Right ventricle myocardium inferior (tissue), 1 donor: Measurements from ENCODE around the gene ABI2. TPM values are rescaled to one million over a fixed set of nuclear protein-coding genes. Genes with fewer than 3 reads are reported as not detected.
A peak's percentile ranks its signal among the peaks of the same experiment; 100 is the strongest.
"Not testable (repeated sequence)": the region's sequence is repeated elsewhere in the genome, so short reads cannot be mapped to it uniquely, and the experiment has no call there.

ENCODE experiments used
- ATAC-seq: fragments of 200-7000 bp; cut with Tn5 transposase; one replicate; pipeline ENCODE4 v1.9.1; 2020; ENCODE audit warnings: mild to moderate bottlenecking, moderate library complexity
- DNase-seq: peaks from one replicate; pipeline ENCODE4 v3.0.0; 2021; ENCODE audit errors: missing footprints
- intact Hi-C: fragments of 100-400 bp; cut with DNase I; formaldehyde crosslinking; loops from one replicate; pipeline ENCODE4 v1.11.0; 2022
- total RNA-seq: library from RNA; stranded (reverse); fragmentation: NEBNext Ultra II Directional; extraction: Animal tissue kit (Norgen Biotek cat#: 25700); gene quantifications from one replicate; pipeline ENCODE4 v1.2.1, GENCODE V29; 2021
- donor health status: DM: no; HTN: yes; CAD: no; lungs with severe emphysema.

ABI2 gene
- total RNA-seq, 1 donor from 2014 or later, result 43.5 TPM

GRCh38 chr2:203347375-203347774, 19.2 kb downstream of the ABI2 start:
- no peak for ATAC-seq
- no peak for DNase-seq
- intact Hi-C loops, result no loop called here

DNA sequence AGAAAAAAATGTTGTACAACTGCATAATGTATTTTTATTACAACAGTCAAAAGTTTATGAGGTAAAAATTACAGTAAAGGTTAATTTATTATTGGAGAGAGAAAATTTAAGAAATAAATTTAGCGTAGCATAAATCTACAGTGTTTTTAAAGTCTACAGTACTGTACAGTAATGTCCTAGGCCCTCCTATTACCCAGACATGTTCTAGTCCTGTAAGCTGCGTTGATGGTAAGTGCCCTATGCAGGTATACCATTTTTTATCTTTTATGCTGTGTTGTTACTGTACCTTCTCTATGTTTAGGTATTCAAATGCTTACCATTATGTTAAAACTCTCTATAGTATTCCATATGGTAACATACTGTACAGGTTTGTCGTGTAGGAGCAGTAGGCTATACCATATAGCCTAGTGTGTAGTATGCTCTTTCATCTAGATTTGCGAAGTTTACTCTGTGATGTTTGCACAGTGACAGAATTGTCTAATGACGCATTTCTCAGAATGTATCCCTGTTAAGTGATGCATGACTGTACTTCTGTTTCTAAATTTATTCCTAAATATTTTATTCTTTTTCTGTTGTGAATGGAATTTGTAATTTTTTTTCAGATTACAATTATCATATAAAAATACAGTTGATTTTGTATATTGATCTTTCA, 24.5 kb downstream of the ABI2 start:
- no peak for ATAC-seq

DNA sequence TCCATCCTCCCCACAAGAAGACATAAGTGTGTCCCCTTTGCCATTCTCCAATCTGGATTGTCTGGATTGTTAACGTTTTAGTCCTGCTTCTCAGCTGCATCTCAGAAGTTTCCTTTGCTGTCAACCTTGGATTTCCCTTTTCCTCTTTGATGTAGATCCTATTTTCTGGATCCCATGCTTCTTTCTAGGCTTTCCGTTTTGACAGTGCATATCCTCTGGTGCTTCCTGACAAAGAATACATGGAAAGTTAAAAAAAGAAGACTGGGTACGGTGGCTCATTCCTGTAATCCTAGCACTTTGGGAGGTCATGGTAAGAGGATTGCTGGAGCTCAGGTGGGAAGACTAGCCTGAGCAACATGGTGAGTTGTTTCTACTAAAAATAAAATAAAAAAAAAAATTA, 26.8 kb downstream of the ABI2 start:
- DNase-seq (no peak), ATAC-seq (no peak)
- intact Hi-C loops, result no loop called here

More for the DNA sequence above, 24.5 kb downstream of the ABI2 start:
- intact Hi-C loops, result no loop called here
- DNase-seq, result no peak

- intact Hi-C loops, result no loop called here
- no peak for ATAC-seq
- no peak for DNase-seq
Observed at GRCh38 chr2:203359450-203359849, 31.3 kb downstream of the ABI2 start.

DNA sequence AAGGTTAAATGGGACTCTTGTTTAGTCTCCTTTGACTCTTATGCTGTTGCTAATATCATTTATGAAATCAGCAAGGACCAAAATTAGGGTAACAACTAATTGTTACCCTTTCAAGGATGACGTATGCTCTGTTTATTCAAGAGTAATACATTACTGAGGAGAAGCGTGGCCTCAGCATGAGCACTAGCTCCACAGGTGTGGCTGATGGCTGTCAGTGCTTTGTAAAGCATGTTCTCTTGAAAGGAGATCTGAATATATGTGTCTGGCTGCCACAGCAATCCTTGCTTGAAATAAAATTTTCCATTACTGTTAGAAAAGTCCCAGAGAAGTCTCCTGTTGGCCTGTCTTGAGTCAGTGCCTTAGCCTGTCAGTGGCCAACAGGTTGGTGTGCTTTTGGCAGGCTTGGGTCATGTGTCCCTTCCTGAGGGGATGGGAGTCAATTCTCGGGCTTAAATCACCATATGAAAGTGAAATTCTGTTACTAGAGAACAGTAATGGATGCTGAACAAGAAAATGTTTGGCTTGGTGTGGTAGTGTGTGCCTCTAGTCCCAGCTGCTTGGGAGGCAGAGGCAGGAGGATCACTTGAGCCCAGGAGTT, 32.7 kb downstream of the ABI2 start:
- intact Hi-C loops, result no loop called here
- DNase-seq (no peak), ATAC-seq (peak; percentile 67)

DNA sequence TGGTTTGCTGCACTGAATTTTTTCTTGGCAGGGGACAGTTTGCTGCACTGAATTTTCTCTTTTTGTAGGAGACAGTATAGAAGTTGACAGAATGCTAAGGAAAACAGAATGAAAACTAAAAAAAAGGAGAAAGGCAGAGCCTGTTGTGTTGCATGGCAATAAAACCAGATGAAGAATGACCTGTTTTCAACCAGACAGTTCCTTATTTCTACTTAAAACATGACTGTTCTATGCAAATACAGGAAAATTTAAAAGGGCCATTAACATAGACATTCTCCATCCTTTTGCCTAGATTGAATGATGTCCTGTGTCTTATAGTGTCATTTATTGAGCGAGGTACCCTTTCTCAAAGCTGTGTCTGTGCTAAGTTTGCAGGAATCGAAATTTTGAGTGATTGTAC, 33.3 kb downstream of the ABI2 start:
- intact Hi-C loops, result no loop called here
- DNase-seq (no peak), ATAC-seq (no peak)

DNA sequence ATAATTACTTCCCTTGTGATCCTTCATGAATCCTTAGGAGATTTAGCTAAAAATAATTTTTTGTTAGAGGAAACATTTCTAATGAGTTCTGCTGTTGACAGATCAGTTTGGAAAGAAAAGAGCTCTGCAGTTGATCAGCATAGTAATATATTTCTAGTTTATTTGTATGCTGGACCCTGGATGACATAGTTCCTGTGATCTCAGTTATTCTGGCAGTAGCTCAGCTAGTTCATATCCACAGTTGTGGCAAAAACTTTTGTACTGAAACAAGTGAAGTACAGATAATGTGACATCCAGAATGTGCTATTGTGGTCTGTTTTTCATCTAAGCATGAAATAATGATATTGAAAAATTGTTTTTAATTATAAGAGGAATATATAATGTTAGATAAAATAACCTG, 33.7 kb downstream of the ABI2 start:
- ATAC-seq (peak; percentile 60), DNase-seq (no peak)
- intact Hi-C loops, result no loop called here

DNA sequence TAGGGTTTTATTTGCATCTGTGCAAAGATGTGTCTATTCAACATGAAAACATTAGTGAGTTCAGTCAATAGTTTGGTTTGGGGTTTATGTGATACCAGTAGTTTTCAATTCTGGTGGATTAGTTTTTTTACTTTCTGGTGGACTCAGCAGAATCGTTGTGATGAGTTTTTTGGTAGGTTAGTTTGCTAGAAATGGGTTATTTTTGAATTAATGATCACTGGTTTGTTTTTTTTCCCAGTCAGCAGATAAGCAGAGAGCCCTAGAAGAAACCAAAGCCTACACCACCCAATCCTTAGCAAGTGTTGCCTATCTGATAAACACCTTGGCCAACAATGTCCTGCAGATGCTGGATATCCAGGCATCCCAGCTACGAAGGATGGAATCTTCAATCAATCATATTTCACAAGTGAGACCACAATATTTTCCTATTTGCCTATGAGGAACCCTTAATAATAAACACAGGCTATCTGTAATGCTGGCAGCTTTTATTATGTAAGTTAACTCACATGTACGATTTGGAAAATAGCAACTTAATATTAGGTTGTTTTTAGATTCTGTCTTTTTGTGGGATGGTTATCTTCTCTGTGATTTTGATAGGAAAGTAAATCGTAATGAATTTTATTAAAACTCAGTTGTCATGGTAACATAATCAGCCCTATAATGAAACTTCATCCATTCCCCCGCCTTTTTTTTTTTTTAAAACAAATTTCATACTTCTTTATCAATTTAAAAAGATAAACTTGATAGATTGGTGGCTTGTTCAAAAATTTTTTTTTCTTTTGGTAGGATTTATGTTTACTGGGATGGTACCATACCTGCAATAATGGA, 38.7 kb downstream of the ABI2 start:
- intact Hi-C loops, result no loop called here
- no peak for DNase-seq
- ATAC-seq, result no peak

DNA sequence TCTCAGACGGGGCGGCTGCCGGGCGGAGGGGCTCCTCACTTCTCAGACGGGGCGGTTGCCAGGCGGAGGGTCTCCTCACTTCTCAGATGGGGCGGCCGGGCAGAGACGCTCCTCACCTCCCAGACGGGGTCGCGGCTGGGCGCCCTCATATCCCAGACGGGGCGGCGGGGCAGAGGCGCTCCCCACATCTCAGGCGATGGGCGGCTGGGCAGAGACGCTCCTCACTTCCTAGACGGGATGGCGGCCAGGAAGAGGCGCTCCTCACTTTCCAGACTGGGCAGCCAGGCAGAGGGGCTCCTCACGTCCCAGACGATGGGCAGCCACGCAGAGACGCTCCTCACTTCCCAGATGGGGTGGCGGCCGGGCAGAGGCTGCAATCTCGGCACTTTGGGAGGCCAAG, 44.5 kb downstream of the ABI2 start:
- intact Hi-C loops, DNase-seq, ATAC-seq: not testable (repeated sequence)

GRCh38 chr2:203376173-203376572, 48.0 kb downstream of the ABI2 start:
- DNase-seq (no peak), ATAC-seq (no peak)
- intact Hi-C loops, result no loop called here

DNA sequence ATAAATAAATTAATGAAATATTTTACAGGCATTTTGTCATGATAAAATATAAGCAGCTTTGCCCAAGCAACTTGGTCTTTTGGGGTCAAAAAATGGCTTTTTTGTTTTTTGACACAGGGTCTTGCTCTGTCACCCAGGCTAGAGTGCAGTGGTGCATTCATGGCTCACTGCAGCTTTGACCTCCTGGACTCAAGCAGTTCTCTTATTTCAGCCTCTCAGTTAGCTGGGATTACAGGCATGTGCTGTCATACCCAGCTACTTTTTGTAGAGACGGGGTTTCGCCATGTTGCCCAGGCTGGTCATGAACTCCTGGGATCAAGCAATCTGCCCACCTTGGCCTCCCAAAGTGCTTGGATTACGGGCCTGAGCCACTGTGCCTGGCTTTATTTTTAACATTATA, 51.0 kb downstream of the ABI2 start:
- intact Hi-C loops, result no loop called here

DNA sequence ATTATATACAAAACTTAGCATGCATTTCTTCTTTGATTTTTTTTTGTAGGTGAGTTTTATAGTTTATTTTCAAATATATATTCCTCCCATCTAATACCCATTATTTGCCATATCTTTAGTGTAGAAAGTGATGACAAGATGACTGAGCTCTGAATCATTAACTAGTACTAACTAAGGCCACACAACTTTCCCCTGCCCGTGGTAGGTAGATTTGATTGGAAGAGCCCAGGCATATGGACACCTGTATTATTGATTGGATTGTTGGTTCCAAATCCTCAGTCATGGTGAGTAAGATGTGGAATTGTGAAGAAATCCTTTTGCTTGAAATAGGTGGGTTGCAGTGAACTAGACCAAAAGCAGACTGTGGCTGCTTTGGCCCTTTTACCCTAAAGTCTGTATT, 54.8 kb downstream of the ABI2 start:
- DNase-seq (no peak), ATAC-seq (no peak)
- intact Hi-C loops, result no loop called here

More for the DNA sequence above, 51.0 kb downstream of the ABI2 start:
- DNase-seq, result no peak
- no peak for ATAC-seq

GRCh38 chr2:203388153-203388552, 60.0 kb downstream of the ABI2 start:
- intact Hi-C loops, ATAC-seq, DNase-seq: not testable (repeated sequence)

DNA sequence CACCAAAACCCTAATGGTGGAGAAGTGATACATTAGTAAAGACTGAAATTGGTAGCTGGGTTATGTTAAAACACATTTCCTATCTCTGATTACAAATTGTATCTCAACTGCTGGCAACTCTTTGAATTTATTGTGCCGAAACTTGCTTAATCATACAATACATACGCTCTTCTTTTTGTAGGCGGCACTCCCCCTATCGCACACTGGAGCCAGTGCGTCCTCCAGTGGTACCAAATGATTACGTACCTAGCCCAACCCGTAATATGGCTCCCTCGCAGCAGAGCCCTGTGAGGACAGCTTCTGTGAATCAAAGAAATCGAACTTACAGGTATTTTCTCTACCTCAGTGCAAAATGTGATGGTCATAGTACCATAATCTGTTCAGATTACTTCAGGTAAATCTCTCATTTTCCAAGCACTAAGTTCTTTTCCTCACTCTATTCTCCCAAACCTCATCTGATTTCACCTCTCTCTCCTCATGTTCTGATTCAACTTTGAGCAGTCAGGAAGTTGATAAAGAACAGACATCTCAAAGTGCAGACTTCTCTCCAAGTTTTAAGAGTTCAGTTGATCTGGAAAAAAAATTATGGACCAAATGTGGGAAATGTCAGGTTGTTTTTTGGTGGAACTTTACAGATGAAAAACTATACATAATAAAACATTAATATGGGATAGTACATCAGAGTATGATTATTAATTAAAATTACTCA, 66.5 kb downstream of the ABI2 start:
- ATAC-seq (no peak), DNase-seq (no peak)
- intact Hi-C loops, result no loop called here

- DNase-seq, result no peak
- intact Hi-C loops, result no loop called here
- ATAC-seq, result no peak
Observed at GRCh38 chr2:203395858-203396257, 67.7 kb downstream of the ABI2 start.

DNA sequence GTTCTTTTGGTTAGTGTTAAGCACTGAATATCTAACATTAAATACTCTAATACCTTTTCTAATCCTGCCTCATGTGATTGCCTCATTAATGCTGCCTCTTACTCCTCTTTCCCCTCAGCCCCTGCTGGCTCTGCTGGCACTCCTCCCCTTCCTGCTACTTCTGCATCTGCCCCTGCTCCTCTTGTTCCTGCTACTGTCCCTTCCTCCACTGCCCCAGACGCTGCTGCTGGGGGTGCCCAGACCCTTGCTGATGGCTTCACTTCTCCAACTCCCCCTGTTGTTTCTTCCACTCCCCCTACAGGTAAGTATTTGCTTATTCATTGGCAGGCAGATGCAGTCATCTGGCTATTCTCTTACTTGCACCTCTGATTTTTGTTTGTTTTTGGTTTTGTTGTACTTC, 68.5 kb downstream of the ABI2 start:
- no peak for ATAC-seq

DNA sequence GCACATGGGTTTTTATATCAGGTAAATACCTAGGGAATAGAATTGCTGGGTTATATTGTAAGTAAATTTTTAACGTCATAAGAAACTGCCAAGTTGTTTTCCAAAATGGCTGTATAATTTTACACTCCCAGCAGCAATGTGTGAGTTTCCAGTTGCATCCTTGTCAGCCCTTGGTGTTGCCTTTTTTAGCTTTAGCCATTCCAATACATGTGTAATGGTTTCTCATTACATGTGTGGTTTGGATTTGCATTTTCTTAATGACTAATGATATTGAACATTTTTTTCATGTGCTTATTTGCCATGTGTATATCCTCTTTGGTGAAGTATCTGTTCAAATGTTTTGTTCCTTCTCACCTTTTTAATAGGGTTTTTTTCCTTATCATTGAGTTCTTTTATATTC, 70.8 kb downstream of the ABI2 start:
- DNase-seq, result no peak
- intact Hi-C loops, result no loop called here
- no peak for ATAC-seq

More for the DNA sequence above, 68.5 kb downstream of the ABI2 start:
- intact Hi-C loops, result no loop called here
- no peak for DNase-seq

DNA sequence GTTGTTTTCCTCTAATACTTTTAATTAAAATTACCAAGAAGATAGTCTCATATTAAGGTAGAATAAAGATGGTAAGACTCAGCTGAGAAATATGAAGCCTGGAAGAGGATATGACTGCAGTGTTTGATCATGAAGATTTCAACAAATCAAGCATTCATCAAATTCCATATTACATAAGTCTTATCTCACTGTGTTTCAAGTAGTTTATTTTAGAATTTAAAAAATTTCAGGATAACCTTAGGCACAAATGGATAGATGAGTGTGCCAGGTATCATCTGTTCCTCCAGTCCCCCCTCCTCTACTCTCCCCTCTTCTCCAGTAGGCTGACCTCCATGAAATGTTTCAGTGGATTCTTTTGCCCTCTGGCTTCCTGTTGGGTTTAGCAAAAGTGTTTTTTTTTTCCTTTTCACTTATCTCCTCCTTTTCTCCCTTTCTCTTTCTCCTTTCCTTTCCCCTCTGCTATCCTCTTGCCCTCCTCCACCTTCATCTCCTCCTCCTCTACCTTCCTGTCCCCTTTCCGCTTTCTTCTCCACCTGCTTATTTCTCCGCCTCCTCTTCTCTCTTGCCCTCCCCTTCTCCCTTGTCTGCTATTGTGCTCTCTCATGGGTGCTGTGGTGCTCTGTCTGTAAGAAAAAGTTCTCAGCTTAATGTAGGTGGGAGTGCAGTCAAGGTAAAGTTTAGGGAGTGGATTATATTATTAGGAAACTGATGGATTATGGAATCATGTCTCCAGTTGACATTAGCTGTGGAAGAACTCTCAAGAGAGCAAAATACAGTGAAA, 72.8 kb downstream of the ABI2 start:
- ATAC-seq (no peak), DNase-seq (no peak)
- intact Hi-C loops, result no loop called here

DNA sequence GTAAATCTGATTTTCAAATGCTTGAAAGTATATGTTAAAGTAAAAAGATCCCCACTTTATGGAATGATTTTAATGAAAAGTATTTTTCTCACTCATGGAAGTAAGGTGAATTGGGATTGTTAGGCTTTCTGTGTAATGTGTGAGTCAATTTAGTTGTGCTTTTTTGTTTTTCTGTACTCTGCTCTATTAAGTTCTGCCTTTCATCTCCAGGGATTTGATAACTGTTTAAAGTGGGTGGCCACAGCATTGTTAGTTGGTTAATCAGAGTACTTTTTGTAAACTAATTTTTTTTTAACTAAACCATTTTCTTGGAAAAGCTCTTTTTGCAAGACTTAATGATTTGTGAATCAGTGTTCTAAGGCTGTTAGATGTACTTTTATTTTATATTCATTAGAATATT, 76.8 kb downstream of the ABI2 start:
- DNase-seq (no peak), ATAC-seq (no peak)
- intact Hi-C loops, result no loop called here
